ENCODE data around the gene SYT14.
"Not testable (repeated sequence)": the region's sequence is repeated elsewhere in the genome, so short reads cannot be mapped to it uniquely, and the experiment has no call there.

Gene SYT14

DNA sequence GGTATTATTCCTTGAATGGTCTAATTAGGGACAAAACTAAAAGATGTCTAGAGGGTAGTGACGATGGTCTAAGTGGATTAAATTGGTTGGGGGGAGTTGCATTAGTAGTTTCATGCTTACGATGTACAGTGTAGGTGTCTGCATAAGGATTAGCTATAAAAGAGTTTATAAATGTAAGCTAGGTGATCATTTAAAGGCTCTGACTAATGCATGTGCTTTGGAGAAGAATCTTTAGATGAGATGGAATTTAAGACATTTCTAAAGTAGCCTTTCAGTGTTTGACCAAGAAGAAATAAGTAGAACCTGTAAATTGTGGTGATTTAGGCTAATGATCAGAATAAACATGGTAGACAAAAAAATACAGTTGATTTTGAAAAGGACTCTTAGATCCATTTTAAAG, 7.4 kb downstream of the SYT14 start:
- no peak for DNase-seq (ENCODE audit: low spot score)

DNA sequence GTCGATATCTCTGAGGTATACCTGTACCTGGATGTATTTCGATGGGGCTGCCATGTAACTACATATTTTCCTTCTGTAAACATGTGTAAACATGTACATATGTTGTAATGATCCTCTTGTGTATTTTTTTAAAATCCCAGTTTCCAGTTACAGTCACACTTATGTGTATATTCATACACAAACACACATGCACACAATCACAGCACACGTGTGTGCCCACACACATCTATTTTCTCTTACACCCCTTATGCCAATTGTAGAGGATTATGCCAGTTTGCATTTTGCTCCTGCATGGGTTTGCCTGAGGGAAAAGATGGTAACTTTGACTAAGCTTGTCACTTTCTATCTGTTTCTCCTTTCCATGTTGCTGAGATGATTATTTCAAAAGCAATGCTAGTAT, 10.1 kb downstream of the SYT14 start:
- DNase-seq (ENCODE audit: low spot score) = no peak

DNA sequence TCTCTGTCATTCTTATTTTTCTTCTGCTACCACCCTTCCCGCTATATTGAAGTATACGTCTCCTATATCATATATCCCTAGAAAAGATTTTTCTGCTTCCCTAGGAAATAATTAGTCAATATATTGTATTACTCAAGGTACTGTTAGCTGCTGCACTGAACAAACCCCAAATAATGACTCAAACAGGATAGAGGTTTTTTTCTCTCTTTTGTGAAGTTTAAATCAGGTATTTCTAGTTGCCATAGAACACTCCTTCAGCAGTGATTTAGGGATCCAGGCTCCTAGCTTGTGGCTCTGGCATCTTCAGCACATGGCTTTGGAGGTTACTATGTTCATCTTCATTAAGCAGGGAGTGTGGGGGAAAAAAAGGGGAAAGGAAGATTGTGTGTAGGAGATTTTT, 18.1 kb downstream of the SYT14 start:
- DNase-seq (ENCODE audit: low spot score) = no peak

GRCh38 chr1:209959623-209960022, 21.6 kb downstream of the SYT14 start:
- DNase-seq (ENCODE audit: low spot score) = no peak

DNA sequence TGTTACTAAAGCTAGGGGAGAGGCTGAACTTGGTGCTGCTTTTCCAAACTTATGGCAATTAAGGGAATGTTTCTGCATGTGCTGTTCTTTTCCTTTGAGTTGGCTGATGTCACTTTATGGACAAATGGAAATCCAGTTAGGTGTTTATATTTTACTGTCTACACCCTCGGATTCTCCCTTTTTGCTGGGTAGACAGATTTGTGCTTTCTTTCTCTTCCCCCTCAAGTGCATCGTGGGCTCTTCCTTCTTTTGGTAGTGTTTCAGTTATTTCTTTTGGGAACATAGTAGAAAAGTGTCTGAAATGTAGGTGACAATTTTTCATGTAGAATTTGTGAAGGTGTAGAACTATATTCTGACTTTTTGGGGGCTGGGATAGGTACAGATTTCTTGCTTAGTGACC, 22.9 kb downstream of the SYT14 start:
- DNase-seq (ENCODE audit: low spot score) = no peak

- no peak for DNase-seq (ENCODE audit: low spot score)
Measured at GRCh38 chr1:209962388-209962787, 24.4 kb downstream of the SYT14 start.

DNA sequence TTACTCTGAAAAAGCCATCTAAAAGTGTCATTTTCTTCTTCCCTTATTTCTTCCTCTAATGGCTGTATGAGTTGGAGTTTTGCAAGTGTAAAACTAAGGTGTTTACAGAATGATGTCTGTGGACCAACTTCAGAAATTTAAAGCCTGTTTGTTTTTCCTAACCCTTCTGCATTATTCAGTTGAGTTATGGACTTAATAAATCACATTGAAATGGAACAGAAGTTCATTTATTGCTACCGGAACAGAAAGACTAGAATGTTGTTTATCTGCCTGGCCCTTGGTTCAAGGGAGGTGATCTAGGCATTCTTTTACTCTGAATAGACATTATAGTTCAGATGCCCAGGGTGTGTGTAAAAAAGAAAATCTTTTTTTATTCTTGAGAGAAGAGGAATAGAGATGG, 24.8 kb downstream of the SYT14 start:
- no peak for DNase-seq (ENCODE audit: low spot score)

DNA sequence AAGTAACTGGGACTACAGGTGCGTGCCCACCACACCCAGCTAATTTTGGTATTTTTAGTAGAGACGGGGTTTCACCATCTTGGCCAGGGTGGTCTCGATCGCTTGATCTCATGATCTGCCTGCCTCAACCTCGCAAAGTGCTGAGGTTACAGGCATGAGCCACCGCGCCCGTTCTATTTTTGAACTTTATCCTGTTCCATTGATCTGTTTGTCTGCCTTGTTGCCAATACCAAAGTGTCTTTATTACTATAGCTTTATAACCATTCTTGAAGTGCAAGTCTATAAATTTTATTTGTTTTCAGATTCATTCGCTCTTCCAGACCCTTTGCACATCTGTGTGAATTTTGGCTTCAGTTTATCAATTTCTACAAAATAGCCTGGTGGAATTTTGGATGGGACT, 28.0 kb downstream of the SYT14 start:
- DNase-seq (ENCODE audit: low spot score) = no peak

GRCh38 chr1:209978721-209979120, 40.7 kb downstream of the SYT14 start:
- DNase-seq (ENCODE audit: low spot score) = not testable (repeated sequence)

GRCh38 chr1:209983953-209984352, 45.9 kb downstream of the SYT14 start:
- DNase-seq (ENCODE audit: low spot score) = no peak

DNA sequence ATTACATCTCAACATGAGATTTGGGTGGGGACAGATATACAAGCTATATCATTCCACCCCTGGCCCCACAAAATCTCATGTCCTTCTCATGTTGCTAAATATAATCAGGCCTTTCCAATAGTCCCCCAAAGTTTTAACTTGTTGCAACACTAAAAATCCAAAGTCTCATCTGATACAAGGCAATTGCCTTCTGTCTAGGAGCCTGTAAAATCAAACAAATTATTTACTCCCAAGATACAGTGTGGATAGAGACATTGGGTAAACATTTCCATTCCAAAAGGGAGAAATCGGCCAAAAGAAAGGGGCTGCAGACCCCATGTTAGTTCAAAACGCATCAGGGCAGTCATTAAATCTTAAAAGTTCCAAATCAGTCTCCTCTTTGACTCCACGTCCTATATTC, 47.0 kb downstream of the SYT14 start:
- no peak for DNase-seq (ENCODE audit: low spot score)

- peak; percentile 17 for DNase-seq (ENCODE audit: low spot score)
Measured at GRCh38 chr1:209988706-209989105, 50.7 kb downstream of the SYT14 start.

GRCh38 chr1:209989525-209989924, 51.5 kb downstream of the SYT14 start:
- peak; percentile 20 for DNase-seq (ENCODE audit: low spot score)

DNA sequence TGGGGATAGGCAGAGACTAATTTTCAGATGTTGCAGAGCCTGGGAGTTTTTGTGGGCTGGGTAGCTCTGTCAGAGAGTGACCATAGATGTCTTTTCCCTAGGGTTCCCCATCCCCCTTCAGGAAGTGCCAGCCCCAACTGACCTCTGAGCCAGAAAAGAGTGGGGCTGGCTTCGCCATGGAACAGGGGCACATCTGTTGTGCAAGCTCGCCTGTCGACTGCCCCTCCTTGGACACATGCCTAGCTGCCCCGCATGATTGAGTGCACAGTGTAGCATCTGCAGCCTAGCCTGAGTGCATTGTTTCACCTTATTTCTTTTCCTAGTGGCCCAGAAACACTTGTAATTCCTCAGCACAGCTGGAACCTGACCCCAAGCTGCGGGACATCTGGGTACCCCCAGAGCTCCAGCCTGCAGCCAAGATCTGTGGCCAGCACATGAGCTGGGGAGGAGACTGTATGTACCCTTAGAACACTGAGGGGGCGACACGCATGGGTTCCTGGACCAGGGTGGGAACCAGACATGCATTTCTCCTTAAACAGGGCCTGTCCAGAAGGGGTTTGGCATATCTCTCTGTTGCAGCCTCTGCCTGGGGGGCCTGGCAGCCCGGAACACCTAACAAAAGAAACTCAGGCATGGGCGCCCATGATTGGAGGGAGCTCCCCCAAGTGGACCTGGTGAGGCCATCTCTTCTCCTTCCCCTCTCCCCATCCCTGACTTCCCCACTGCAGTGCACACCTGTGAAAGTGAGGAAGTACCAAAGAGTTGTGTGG, 55.2 kb downstream of the SYT14 start:
- peak; percentile 14 for DNase-seq (ENCODE audit: low spot score)

- no peak for DNase-seq (ENCODE audit: low spot score)
Measured at GRCh38 chr1:209996348-209996747, 58.3 kb downstream of the SYT14 start.

GRCh38 chr1:209999005-209999404, 61.0 kb downstream of the SYT14 start:
- no peak for DNase-seq (ENCODE audit: low spot score)

- no peak for DNase-seq (ENCODE audit: low spot score)
Measured at GRCh38 chr1:210001751-210002150, 63.7 kb downstream of the SYT14 start.

GRCh38 chr1:210003501-210003900, 65.5 kb downstream of the SYT14 start:
- DNase-seq (ENCODE audit: low spot score) = no peak

GRCh38 chr1:210010161-210010560, 72.1 kb downstream of the SYT14 start:
- no peak for DNase-seq (ENCODE audit: low spot score)

DNA sequence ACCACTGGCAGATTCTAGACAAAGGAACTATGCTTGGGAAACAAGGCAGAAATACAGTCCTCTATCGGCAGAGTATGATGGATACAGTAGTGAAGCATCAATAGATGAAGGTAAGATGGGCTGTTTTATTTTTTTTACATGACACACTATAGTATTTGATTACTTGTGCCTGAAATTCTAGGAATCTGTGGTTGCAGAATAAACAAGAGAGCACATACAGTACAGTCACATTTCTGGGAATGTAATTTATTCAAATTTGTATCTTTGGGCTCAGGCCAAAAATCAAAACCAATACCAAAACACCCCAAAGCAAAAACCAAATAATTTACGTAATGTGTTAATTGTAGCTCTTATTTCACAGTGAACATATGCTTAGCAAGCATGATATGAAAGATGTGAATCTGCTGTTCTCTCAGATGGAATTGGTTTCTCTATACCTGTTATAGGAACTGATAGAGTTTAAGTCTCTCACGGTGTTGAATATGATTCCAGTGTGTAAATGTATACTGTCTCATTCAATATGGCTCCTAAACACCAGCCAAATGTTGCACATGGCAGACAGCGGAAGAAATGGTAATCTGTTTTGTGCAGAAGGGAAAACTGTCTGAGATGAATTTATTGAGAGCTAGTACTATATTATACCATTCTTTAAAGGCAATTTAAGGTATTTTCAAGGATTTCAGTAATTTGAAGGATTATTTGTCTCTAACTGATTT, 83.3 kb downstream of the SYT14 start:
- DNase-seq (ENCODE audit: low spot score) = no peak

DNA sequence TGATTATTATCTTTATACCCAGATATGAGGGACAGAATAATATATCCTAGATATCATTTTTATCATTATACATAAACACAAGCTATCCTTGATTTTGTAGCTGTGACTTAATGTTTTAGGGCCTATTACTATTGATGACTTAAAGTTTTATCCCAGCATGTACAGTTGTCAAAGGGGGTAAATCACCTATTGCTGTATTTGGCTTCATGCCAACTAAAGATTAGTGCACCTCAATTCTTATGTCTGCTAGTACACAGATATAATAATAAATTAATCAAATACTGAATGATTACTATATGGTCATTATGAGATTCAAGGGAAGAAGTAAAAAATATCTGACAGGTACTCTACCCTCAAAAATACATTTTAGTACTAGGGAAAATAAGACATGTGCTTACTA, 84.0 kb downstream of the SYT14 start:
- DNase-seq (ENCODE audit: low spot score) = no peak

DNA sequence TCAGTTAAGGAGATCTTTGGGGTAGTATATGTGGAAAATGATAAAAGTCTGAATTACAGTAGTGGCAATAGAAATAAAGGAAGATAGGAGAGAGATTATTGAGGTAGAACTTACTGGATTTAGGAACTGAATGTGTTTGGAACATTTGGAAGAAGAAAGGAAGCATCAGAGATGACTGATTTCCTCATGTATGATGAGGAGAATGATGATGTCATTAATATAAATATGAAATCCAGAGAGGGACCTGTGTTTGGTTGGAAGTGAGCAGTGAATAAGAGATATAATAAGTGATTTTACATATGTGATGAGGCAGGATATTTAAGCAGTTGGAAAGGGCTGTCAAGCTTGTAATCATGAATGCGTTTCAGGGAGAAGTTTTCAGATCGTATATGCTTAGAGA, 86.3 kb downstream of the SYT14 start:
- DNase-seq (ENCODE audit: low spot score) = no peak

DNA sequence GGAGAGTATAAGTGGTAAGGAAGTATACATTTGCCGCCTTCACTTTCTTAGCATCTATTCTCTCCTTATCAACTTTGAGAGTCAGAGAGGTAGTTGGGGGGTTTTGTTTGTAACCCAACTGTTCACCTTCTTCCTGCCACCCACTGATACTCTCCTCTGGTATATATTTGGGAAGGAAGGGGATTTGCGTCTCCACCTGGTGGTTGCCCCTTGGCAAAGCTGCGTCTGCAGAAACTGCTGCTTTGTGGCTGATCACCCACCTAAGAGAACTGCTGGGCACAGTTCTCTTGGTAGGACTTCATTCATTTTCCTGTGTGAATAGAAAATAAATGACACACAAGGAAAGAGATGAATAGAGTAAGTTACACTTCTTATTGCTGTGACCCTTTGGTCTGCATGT, 87.0 kb downstream of the SYT14 start:
- peak; percentile 32 for DNase-seq (ENCODE audit: low spot score)

DNA sequence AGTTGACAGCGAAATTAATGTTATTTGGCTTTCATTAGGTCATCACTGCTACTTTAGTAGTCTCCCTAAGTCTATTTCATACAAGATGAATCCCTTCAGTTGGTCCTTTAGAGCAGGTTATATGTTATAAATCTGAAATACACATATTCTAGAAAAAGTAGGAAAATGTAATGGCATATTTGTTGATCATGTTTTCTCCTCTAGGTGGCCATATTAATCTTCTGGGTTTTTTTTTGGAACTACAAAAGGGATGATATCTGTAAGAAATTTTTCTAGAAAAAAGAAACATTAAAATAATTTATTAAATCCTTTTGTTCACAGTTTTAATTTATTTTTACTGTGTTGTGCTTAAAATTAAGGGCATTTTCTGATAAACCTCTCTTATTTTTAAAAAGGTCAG, 87.9 kb downstream of the SYT14 start:
- no peak for DNase-seq (ENCODE audit: low spot score)
